ENCODE data around the gene CFAP68. TPM values are rescaled to one million over a fixed set of nuclear protein-coding genes. Genes with fewer than 3 reads are reported as not detected.
A peak's percentile ranks its signal among the peaks of the same experiment; 100 is the strongest.

Gene CFAP68
- total and polyA plus RNA-seq, 9 of the 15 experiments (the other 6 are each of a cell fraction or from before 2014, with no cell fraction given), result 22.8 to 72.3 (median 52.5) TPM

DNA sequence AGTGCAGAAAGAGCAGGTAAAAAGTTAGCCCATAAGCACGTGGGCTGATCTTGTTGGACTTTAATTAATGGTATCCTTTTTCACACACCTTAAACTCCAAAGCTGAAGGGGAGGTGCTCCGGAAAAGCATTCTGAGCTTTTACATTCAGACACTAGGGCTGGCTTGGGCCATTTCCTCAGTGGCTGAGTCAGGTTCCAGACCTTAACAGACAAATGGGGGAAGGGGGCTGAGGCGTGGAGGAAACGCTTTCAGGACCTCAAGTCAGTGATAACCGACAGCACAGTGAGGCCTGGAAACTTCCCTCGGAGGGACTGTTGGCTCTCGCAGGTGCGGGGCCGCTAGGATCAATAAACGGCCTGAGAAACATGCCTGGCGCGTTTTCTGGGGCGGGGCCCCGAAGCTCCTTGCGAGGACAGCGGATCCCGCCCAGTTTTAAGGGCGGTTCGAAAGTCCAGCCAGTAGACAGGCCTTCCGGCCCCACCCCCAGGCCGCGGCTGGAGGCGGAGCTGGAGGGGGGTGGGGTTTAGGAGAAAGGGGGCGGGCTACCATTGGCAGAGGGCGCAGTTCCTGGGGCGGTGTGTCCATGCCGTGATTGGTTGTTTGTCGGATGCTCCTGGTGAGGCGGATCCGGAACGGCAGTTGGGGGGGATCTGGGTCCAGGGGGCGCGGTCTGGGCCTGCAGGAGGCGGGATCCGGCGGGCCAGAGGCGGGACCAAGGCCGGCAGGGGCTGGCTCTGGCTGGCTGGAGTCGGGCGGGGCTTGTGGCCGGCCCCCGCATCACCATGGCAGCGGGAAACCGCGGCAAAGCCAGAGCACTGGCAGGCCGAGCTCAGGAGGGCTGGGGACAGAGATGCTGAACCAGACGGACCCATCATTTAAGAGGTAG lies 47.4 kb downstream of the CFAP68 start (continued):
- no peak for TF ChIP-seq KLF1 (tag; IDR thresholded peaks at IDR 0.05)
- TF ChIP-seq, protein P1, sequence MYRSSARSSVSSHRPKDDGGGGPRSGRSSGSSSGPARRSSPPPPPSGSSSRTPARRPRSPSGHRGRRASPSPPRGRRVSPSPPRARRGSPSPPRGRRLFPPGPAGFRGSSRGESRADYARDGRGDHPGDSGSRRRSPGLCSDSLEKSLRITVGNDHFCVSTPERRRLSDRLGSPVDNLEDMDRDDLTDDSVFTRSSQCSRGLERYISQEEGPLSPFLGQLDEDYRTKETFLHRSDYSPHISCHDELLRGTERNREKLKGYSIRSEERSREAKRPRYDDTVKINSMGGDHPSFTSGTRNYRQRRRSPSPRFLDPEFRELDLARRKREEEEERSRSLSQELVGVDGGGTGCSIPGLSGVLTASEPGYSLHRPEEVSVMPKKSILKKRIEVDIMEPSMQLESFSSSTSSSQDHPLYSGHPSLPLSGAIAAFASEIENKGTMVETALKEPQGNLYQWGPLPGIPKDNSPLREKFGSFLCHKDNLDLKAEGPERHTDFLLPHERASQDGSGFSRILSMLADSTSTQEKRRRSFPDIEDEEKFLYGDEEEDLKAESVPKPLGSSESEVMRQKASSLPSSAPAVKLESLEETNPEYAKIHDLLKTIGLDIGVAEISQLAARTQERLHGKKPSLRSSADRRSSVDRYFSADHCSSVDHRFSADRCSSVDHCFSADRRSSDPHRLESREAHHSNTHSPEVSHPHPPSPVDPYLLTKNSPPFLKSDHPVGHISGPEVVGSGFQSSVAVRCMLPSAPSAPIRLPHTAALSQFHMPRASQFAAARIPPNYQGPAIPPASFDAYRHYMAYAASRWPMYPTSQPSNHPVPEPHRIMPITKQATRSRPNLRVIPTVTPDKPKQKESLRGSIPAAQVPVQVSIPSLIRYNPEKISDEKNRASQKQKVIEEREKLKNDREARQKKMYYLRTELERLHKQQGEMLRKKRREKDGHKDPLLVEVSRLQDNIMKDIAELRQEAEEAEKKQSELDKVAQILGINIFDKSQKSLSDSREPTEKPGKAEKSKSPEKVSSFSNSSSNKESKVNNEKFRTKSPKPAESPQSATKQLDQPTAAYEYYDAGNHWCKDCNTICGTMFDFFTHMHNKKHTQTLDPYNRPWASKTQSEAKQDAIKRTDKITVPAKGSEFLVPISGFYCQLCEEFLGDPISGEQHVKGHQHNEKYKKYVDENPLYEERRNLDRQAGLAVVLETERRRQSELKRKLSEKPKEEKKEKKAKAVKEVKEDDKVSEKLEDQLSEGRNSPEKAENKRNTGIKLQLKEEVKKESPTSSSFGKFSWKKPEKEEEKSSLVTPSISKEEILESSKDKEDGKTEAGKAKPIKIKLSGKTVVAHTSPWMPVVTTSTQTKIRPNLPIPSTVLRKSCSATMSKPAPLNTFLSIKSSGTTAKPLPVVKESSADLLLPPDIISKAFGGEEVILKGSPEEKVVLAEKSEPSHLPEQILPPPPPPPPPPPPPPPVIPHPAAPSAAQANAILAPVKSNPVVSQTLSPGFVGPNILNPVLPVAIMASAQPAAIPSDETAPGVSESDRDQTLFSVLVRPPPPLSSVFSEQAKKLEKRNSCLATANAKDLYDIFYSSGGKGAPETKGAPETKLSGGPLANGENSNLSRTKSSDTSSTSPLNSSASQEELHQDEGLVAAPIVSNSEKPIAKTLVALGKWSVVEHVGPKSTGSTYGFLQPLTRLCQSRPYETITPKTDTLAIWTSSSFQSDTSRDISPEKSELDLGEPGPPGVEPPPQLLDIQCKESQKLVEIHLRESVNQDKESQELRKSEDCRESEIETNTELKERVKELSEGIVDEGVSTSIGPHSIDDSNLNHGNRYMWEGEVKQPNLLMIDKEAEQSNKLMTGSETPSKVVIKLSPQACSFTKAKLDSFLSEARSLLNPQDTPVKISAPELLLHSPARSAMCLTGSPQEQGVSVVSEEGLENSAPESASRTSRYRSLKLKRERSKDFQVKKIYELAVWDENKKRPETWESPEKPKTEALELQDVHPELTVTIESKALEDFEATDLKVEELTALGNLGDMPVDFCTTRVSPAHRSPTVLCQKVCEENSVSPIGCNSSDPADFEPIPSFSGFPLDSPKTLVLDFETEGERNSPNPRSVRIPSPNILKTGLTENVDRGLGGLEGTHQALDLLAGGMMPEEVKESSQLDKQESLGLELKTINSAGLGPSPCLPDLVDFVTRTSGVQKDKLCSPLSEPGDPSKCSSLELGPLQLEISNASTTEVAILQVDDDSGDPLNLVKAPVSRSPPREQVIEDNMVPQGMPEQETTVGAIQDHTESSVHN (IDR thresholded peaks at IDR 0.05; ENCODE audit: borderline replicate concordance in 1 of 2, low read depth in 1 of 2), result no peak
- 0 out of 4 replicates have a peak, but pooled peaks of 1 of the 2 experiments have one; percentile 4 for TF ChIP-seq FOXA3 (CRISPR knock-in tag; conservative IDR thresholded peaks at IDR 0.05 in 1 of 2, IDR thresholded peaks at IDR 0.05 in 1 of 2)
- no peak for TF ChIP-seq ZNF766 (CRISPR knock-in tag; conservative IDR thresholded peaks at IDR 0.05)
- peak; percentile 60; the same call in 1 of the 2 replicates for TF ChIP-seq POLR2AphosphoS2 (IDR thresholded peaks at IDR 0.05; ENCODE audit: low read length)
- TF ChIP-seq ZNF23 (CRISPR knock-in tag; IDR thresholded peaks at IDR 0.05), result no peak
- TF ChIP-seq, protein P2, sequence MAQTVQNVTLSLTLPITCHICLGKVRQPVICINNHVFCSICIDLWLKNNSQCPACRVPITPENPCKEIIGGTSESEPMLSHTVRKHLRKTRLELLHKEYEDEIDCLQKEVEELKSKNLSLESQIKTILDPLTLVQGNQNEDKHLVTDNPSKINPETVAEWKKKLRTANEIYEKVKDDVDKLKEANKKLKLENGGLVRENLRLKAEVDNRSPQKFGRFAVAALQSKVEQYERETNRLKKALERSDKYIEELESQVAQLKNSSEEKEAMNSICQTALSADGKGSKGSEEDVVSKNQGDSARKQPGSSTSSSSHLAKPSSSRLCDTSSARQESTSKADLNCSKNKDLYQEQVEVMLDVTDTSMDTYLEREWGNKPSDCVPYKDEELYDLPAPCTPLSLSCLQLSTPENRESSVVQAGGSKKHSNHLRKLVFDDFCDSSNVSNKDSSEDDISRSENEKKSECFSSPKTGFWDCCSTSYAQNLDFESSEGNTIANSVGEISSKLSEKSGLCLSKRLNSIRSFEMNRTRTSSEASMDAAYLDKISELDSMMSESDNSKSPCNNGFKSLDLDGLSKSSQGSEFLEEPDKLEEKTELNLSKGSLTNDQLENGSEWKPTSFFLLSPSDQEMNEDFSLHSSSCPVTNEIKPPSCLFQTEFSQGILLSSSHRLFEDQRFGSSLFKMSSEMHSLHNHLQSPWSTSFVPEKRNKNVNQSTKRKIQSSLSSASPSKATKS (CRISPR knock-in tag; IDR thresholded peaks at IDR 0.05), result no peak
- TF ChIP-seq POU5F1 (IDR thresholded peaks at IDR 0.05; ENCODE audit: borderline replicate concordance, low read depth, low read length, partially characterized antibody), result no peak
- TF ChIP-seq ZNF316 (IDR thresholded peaks at IDR 0.05), result no peak
- TF ChIP-seq, protein P3, sequence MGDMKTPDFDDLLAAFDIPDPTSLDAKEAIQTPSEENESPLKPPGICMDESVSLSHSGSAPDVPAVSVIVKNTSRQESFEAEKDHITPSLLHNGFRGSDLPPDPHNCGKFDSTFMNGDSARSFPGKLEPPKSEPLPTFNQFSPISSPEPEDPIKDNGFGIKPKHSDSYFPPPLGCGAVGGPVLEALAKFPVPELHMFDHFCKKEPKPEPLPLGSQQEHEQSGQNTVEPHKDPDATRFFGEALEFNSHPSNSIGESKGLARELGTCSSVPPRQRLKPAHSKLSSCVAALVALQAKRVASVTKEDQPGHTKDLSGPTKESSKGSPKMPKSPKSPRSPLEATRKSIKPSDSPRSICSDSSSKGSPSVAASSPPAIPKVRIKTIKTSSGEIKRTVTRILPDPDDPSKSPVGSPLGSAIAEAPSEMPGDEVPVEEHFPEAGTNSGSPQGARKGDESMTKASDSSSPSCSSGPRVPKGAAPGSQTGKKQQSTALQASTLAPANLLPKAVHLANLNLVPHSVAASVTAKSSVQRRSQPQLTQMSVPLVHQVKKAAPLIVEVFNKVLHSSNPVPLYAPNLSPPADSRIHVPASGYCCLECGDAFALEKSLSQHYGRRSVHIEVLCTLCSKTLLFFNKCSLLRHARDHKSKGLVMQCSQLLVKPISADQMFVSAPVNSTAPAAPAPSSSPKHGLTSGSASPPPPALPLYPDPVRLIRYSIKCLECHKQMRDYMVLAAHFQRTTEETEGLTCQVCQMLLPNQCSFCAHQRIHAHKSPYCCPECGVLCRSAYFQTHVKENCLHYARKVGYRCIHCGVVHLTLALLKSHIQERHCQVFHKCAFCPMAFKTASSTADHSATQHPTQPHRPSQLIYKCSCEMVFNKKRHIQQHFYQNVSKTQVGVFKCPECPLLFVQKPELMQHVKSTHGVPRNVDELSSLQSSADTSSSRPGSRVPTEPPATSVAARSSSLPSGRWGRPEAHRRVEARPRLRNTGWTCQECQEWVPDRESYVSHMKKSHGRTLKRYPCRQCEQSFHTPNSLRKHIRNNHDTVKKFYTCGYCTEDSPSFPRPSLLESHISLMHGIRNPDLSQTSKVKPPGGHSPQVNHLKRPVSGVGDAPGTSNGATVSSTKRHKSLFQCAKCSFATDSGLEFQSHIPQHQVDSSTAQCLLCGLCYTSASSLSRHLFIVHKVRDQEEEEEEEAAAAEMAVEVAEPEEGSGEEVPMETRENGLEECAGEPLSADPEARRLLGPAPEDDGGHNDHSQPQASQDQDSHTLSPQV (IDR thresholded peaks at IDR 0.05), result peak; percentile 83
- TF ChIP-seq ZBTB8A (IDR thresholded peaks at IDR 0.05; ENCODE audit: partially characterized antibody), result no peak
